C4-2B (cell line): ENCODE data around the gene TMEM183A.

Source experiments
- H3K27ac ChIP-seq: fragments of 450-650 bp; 2 replicates; pipeline ENCODE4 v1.5.1; 2017
- ZFX ChIP-seq: fragments of 450-650 bp; IDR thresholded peaks from 2 replicates; pipeline ENCODE4 v1.6.1; 2017
- TF ChIP-seq, protein P1 (sequence below): fragments of 450-650 bp; conservative IDR thresholded peaks from 2 replicates; pipeline ENCODE4 v1.5.1; 2017; ENCODE audit warnings: mild to moderate bottlenecking

The TMEM183A gene

DNA sequence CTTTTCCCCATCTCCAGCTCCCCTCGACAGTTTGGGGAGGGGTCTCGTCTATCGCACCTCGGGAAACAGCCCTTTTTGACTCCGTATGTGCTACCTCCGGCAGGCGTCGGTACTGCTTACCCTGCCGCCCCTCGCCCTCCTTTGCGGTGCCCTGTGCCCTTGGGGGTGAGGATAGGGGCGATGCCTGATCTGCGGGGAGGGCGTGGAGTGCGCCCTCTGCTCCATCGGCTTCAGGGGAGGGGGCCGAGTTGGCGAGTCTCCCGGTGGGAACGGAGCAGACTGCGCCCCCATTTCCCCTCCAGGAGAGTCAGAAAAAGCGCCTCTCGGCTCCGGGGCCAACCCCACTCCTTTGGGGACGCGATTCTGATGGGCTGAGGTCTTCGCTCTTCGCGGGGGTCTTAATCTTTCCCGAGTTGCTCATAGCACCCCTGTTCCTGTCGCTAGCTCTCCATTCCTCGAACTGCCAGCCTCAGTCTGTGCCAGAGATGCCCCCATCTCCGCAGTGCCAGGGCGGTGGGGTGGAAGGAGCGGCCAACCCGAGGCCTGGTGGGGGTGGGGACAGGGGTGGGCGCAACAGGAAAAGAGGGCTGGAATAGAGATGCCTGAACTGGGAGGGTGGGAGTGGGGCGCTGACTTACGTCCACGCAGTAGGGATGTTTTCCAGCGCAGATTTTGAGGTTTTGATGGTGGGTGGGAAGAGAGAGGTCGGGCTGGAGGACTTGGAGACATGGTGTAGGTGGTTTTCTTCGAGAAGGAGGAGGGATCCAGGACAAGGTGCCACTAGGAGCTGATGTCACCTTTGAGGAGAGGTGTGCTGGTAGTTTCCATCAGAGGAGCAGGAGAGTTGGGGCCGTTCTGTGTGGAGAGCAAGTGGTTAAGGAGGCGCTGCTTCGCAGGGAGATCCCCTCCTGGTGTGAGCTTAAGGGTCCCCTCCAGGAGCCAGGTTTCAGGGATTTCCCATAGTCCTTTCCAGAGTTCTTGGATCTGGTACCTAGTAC is 19.8 kb downstream of the TMEM183A start:
- peak overlapping the region; percentile 50 for H3K27ac ChIP-seq
- TF ChIP-seq ZFX, result no peak
- TF ChIP-seq, protein P1, sequence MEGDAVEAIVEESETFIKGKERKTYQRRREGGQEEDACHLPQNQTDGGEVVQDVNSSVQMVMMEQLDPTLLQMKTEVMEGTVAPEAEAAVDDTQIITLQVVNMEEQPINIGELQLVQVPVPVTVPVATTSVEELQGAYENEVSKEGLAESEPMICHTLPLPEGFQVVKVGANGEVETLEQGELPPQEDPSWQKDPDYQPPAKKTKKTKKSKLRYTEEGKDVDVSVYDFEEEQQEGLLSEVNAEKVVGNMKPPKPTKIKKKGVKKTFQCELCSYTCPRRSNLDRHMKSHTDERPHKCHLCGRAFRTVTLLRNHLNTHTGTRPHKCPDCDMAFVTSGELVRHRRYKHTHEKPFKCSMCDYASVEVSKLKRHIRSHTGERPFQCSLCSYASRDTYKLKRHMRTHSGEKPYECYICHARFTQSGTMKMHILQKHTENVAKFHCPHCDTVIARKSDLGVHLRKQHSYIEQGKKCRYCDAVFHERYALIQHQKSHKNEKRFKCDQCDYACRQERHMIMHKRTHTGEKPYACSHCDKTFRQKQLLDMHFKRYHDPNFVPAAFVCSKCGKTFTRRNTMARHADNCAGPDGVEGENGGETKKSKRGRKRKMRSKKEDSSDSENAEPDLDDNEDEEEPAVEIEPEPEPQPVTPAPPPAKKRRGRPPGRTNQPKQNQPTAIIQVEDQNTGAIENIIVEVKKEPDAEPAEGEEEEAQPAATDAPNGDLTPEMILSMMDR, result no peak

DNA sequence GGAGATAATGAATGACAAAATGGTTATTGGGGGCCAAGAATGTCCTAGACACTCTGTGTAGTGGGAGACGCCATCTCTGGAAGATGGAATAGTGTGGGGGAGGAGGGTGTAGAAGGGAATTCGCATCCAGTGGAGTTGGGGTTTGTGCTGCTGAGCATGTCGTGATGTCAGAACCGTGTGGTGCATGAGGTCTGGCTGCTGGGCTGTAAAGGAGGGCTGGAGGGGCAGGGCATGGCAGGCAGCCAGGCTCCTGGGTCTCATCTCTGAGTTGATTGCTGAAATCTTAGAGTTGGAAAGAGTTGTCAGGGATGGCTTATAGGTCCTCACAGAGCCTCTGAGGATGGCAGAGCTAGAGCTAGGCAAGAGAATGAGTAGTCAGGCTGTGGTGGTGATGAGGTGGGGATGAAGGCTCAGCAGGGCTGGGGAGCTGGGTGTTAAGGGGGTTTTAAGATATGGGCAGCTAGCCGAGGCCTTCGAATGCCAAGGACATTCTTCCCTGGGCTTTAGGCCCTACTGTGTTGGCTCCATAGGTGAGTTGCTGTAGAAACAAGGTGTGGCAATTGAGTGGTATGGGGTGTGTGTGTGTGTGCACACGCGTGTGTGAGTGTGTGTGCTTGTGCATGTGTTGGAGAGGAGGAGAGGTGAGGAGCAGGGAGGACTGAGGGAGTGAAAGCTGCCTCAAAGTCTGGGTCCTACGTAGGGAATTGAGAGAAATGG is 21.1 kb downstream of the TMEM183A start:
- TF ChIP-seq, protein P1, result no peak
- TF ChIP-seq ZFX, result no peak
- no peak overlapping the region for H3K27ac ChIP-seq

DNA sequence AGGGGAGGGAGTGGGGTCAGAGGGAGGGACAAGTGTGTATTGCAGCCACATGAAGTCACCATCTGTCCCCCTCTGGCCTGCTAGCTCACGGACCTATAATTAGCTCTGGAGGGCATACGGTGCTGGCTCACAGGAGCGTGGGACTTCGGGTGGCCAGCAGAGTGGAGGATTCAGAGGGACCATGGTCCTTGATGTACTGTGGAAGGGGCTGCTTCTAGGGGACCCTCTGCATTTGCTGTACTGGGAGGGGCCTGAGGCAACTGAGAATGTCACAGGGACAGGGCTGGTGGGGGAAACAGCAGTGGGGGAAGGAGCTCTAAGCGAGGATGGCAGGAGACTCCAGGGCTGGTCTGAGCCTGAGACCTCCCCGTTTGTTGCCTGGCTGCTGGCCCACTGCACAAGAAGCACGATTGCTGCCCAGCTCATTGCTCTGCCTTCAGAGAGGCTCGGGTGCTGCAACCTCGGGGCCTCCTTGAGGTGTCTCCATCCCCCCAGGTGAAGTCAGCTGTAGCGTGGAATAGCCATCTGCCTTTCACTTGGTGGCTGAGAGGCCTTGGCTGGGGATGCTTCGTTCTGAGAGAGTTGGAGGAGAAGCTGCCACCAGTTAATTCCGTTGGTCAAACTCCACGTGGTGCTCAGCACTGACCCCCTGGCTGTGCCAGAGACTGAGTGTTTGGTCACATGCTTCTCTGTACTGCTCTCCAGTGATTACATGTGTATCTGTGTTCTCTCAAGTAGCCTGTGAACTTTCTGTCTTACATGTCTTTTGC is 21.8 kb downstream of the TMEM183A start:
- no peak overlapping the region for H3K27ac ChIP-seq

DNA sequence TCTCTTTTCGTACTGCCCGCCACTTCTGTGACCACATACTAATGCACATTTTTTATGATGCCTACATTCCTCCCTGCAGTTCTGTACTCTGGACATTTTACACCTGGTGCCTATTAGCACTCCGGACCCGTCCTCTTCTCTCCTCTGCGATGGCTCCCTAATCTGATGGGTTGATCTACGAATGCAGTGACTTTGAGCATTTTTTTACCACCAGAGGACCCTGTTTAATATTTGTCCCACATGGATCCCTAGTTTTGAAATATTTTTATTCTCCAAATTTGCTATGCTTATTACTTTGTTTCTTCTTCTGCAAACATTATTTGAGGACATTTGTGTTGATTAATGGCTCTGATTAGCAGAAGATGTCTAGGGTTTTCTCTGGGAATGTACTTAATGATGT is 24.3 kb downstream of the TMEM183A start:
- TF ChIP-seq ZFX, result no peak
- TF ChIP-seq, protein P1, result peak; percentile 43

More for the DNA sequence above, 21.8 kb downstream of the TMEM183A start:
- TF ChIP-seq ZFX, result no peak
- TF ChIP-seq, protein P1, result no peak

DNA sequence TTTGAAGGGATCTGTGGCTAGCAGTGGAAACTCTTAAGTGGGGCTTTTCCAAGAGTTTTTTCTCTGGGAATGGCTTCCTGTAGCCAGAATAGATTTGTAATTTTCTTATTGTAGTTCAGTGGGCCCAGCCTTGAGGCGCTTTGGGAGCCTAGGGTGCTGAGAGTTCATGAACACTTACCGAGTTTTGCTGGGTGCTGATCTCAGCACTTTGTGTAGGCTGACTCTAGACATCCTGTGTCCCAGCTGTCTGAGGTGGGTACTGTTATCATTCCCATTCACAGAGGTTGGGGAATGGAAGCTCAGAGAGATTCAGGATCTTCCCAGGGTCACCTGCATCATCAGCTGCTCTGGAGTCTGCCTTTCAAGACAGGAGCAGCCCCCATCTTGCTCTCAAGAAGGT is 26.1 kb downstream of the TMEM183A start:
- no peak for TF ChIP-seq ZFX
- TF ChIP-seq, protein P1, result no peak
- H3K27ac ChIP-seq, result no peak overlapping the region

More for the DNA sequence above, 24.3 kb downstream of the TMEM183A start:
- no peak overlapping the region for H3K27ac ChIP-seq

DNA sequence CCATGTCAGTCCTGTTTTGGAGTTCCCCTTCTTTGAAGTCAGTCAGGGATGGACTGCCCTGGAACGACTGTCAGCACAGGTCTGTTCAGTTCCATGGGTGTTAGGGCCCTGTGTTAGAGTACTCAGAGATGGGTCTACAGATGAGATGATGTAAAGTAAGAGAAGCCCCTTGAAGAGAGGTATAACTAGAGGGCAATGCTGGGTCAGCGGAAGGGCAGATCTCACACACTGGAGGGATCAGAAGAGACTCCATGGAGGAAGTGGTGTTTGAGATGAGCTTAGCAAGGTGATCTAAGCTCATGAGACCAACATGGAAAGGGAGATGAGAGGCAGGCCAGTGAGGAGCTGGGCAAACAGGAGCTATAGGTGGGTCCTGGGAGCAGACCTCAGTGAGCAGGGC is 26.7 kb downstream of the TMEM183A start:
- no peak for TF ChIP-seq ZFX
- TF ChIP-seq, protein P1, result no peak
- H3K27ac ChIP-seq, result no peak overlapping the region
